Prostate gland (tissue), 2 donors: ENCODE data around the gene KCNH6. TPM values are rescaled to one million over a fixed set of nuclear protein-coding genes. Genes with fewer than 3 reads are reported as not detected.

Experiments
- DNase-seq: peaks from one replicate; pipeline ENCODE4 v3.0.0-alpha.2; 2019; ENCODE audit warnings: low spot score
- H3K27ac ChIP-seq, 2 donors: fragments of 200-600 bp; sonication (generic); 2 replicates each; pipeline ENCODE4 v1.5.1; 2017 to 2019
- H3K27me3 ChIP-seq: fragments of 200-600 bp; sonication (generic); replicated peaks from 2 replicates; pipeline ENCODE4 v1.5.1; 2019; ENCODE audit not compliant: insufficient read depth
- H3K36me3 ChIP-seq, 2 donors: fragments of 200-600 bp; sonication (generic); 1 replicate in 1 of 2; 2 replicates in 1 of 2; pipeline versions ENCODE4 v1.5.1 to v1.8.1; 2017 to 2019
- H3K4me1 ChIP-seq: fragments of 200-600 bp; sonication (generic); replicated peaks from 2 replicates; pipeline ENCODE4 v1.5.1; 2019
- H3K4me3 ChIP-seq, 2 donors: fragments of 200-600 bp; sonication (generic); 2 replicates each; pipeline ENCODE4 v1.5.1; 2017 to 2019
- H3K9me3 ChIP-seq: fragments of 200-600 bp; sonication (generic); 2 replicates; pipeline ENCODE4 v1.5.1; 2017
- POLR2A ChIP-seq: fragments of 450-650 bp; IDR thresholded peaks from one replicate; pipeline ENCODE4 v1.6.1; 2016; ENCODE audit warnings: antibody characterized with exemption, mild to moderate bottlenecking
- POLR2AphosphoS5 ChIP-seq: sonication (generic); formaldehyde crosslinking; IDR thresholded peaks from one replicate; pipeline ENCODE4 v1.6.1; 2017; ENCODE audit warnings: antibody characterized with exemption
- WGBS: methylation state at CpG from one replicate; pipeline ENCODE4 v1.1.5; 2018; 5-methylcytosine and 5-hydroxymethylcytosine counted together
- intact Hi-C: fragments of 100-400 bp; cut with DNase I; formaldehyde crosslinking; loops from one replicate; pipeline ENCODE4 v1.14.2; 2022
- total RNA-seq, 2 donors: library from RNA; depleted of rRNA; stranded (reverse); fragments of >200 nt; gene quantifications; one replicate each; pipeline ENCODE4 v1.1.0, GENCODE V29; 2016
- TF ChIP-seq, protein P1 (sequence below), 4 experiments: fragments of 200-600 bp in 2 of 4; fragments of 450-650 bp in 2 of 4; sonication (generic) in 2 of 4; IDR thresholded peaks; 1 replicate in 3 of 4; 2 replicates in 1 of 4; pipeline ENCODE4 v1.5.1; 2016 to 2019; ENCODE audit warnings: antibody characterized with exemption in 4 of 4, mild to moderate bottlenecking in 2 of 4, moderate library complexity in 2 of 4

The KCNH6 gene
- total RNA-seq, 2 donors from 2014 or later: 8.1 to 22.4 TPM

DNA sequence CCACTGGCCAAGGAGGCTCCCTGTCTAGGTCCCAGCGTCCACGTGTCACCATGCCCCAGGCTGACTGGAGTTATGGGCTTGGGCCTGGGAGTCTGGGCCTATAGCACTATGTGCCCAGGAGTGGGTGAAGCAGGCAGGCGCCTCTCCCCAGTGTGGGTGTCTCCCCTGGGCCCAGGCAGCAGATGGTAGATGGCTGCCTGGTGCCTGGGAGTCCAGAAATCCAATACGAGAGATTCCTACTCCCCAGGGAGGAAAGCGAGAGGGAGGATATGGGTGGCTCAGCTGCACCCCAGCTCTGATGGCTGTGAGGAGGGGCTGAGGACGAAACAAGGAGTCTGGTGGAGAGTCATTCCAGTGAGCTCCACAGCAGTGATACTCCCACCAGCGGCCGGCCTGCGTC, 5.0 kb downstream of the KCNH6 start:
- H3K4me1 ChIP-seq: no peaks in the 10 kb centered on the region
- TF ChIP-seq, protein P1, sequence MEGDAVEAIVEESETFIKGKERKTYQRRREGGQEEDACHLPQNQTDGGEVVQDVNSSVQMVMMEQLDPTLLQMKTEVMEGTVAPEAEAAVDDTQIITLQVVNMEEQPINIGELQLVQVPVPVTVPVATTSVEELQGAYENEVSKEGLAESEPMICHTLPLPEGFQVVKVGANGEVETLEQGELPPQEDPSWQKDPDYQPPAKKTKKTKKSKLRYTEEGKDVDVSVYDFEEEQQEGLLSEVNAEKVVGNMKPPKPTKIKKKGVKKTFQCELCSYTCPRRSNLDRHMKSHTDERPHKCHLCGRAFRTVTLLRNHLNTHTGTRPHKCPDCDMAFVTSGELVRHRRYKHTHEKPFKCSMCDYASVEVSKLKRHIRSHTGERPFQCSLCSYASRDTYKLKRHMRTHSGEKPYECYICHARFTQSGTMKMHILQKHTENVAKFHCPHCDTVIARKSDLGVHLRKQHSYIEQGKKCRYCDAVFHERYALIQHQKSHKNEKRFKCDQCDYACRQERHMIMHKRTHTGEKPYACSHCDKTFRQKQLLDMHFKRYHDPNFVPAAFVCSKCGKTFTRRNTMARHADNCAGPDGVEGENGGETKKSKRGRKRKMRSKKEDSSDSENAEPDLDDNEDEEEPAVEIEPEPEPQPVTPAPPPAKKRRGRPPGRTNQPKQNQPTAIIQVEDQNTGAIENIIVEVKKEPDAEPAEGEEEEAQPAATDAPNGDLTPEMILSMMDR (IDR thresholded peaks at IDR 0.05): no peak
- TF ChIP-seq POLR2AphosphoS5 (no peak), POLR2A (no peak)
- 87% methylated on average over 9 of the region's 9 CpGs for WGBS
- H3K9me3 ChIP-seq: no peaks in the 10 kb centered on the region
- DNase-seq: no peak
- no peak overlapping the region for H3K27ac ChIP-seq
- no peaks in the 10 kb centered on the region for H3K27me3 ChIP-seq
- intact Hi-C loops: no loop called here
- H3K4me3 ChIP-seq: no peak overlapping the region
- H3K36me3 ChIP-seq: no peaks in the 10 kb centered on the region

DNA sequence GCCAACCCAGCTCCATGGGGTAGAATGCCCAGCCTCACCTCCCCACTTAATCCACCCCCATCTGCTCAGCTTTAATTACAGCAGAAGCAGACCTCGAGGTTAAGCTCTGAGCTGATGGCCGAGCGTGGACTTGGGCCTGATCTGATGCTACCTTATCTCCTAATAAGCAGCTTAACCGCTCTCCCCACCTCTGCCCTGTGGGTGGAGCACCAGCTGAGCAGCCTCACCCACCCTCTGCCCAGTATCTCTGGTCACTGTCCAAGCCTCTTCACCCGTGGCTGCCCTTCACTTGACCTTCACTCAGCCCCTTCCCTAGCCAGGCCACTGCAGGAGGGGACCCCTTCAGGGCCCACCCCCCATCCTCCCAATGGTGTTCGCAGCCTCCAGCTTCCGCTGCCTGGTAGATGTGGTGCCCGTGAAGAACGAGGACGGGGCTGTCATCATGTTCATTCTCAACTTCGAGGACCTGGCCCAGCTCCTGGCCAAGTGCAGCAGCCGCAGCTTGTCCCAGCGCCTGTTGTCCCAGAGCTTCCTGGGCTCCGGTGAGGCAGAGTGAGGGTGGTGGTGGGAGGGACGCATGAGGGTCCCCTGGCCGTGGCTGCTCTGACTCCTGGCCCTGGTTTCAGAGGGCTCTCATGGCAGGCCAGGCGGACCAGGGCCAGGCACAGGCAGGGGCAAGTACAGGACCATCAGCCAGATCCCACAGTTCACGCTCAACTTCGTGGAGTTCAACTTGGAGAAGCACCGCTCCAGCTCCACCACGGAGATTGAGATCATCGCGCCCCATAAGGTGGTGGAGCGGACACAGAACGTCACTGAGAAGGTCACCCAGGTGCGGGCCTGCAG, 6.8 kb downstream of the KCNH6 start:
- no peaks in the 10 kb centered on the region for H3K27me3 ChIP-seq
- TF ChIP-seq POLR2A (no peak), POLR2AphosphoS5 (no peak)
- TF ChIP-seq, protein P1 (IDR thresholded peaks at IDR 0.05): no peak

DNA sequence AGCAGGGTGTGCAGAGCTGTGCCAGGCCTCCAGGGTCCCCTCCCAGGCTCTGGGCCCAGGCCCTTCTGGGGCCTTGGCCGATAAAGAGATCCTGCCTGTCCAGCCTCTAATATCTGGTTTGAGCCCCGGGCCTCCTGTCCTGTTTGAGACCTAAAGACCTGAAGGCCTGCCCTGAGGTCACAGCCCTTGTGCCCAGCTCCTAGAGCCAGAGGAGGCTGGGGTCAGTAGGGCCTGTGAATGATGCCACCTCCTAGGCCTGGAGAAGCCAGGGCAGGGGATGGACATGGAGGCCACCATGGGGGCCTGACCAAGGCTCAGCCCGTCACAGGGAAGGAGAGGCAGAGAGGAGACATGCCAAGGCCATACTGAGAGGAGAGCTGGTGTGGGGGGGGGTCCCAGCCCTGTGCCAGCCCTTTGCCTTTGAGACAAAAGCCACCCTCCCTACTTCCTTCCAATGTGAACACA, 7.4 kb downstream of the KCNH6 start:
- intact Hi-C loops: no loop called here
- 88% methylated on average over 3 of the region's 3 CpGs for WGBS

More for the DNA sequence above, 6.8 kb downstream of the KCNH6 start:
- DNase-seq: no peak
- WGBS: 83% methylated on average over 26 of the region's 26 CpGs
- no peaks in the 10 kb centered on the region for H3K36me3 ChIP-seq
- intact Hi-C loops: no loop called here
- no peak overlapping the region for H3K27ac ChIP-seq
- no peaks in the 10 kb centered on the region for H3K4me1 ChIP-seq
- H3K9me3 ChIP-seq: no peaks in the 10 kb centered on the region
- no peak overlapping the region for H3K4me3 ChIP-seq

DNA sequence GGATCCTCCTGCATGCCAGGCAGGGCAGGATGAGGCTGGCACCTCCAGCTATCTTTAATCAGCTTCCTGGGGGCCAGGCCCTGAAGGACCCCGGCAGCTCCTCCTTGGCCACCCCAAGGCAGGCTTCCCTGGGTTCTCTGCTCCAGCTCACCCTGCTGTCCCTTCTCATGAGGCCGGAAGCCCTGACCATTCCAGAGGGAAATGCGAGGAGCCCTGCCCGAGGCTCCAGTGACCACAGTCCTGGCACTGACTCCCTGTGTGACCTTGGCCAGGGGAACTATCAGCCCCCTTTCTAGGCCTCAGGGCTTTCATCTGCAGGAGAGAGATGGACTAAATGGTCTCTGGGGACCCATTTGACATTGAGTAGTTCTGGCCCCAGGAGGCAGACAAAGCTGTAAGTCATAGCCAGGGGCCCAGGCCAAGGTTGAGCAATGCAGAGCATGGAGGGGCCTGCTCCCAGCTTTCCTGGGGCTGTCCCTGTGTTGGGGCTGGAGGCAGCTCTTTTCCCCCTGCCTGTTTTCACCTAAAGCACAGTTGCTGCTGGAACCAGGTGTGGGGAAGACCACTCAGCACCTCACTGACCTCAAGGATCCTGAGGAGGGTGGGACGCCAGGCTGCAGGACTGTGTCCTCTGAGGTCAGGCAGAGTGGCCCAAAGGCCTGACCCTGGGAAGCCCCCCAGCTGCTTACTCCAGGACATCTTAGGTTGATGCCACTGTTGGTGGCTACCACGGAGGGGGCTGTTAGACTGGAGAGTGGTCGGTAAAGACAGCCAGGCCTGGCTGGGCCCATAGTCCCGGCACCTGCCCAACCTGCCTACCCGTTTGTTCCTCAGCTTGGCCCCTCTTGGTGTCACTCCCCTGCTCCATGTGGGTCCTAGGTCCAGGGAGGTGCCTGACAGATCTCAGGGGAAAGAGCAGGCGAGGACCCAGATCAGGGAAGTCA, 8.1 kb downstream of the KCNH6 start:
- Histone ChIP-seq H3K4me3 (no peak overlapping the region), H3K4me1 (no peaks in the 10 kb centered on the region), H3K36me3 (no peaks in the 10 kb centered on the region), H3K27ac (no peak overlapping the region), H3K27me3 (no peaks in the 10 kb centered on the region), H3K9me3 (no peaks in the 10 kb centered on the region)
- intact Hi-C loops: no loop called here
- DNase-seq: no peak
- TF ChIP-seq POLR2A (no peak), POLR2AphosphoS5 (no peak)
- TF ChIP-seq, protein P1 (IDR thresholded peaks at IDR 0.05): no peak
- 91% methylated on average over 8 of the region's 10 CpGs for WGBS

More for the DNA sequence above, 7.4 kb downstream of the KCNH6 start:
- TF ChIP-seq POLR2A (no peak), POLR2AphosphoS5 (no peak)
- TF ChIP-seq, protein P1 (IDR thresholded peaks at IDR 0.05): no peak
- no peak overlapping the region for H3K4me3 ChIP-seq
- DNase-seq: no peak
- no peaks in the 10 kb centered on the region for H3K4me1 ChIP-seq
- H3K36me3 ChIP-seq: no peaks in the 10 kb centered on the region
- H3K9me3 ChIP-seq: no peaks in the 10 kb centered on the region
- H3K27ac ChIP-seq: no peak overlapping the region
- no peaks in the 10 kb centered on the region for H3K27me3 ChIP-seq
